SJSA1 (cell line): ENCODE measurements around the gene DHRS7C. TPM values are rescaled to one million over a fixed set of nuclear protein-coding genes. Genes with fewer than 3 reads are reported as not detected.
A peak's percentile ranks its signal among the peaks of the same experiment; 100 is the strongest.

Experiments used
- DNase-seq, 2 experiments: peaks; one replicate each; pipeline ENCODE4 v3.0.0-alpha.2; 2015 to 2020; ENCODE audit warnings: low spot score in 2 of 2, low read depth in 1 of 2
- H3K27ac ChIP-seq: fragments of 250-450 bp; sonication (Bioruptor Pico); 2 replicates; pipeline ENCODE4 v1.5.1; 2020; ENCODE audit warnings: mild to moderate bottlenecking, moderate library complexity
- H3K27me3 ChIP-seq: fragments of 250-450 bp; sonication (Bioruptor Pico); replicated peaks from 2 replicates; pipeline ENCODE4 v1.5.1; 2020; ENCODE audit warnings: mild to moderate bottlenecking, moderate library complexity
- H3K36me3 ChIP-seq: fragments of 250-450 bp; sonication (Bioruptor Pico); 2 replicates; pipeline ENCODE4 v1.5.1; 2020; ENCODE audit warnings: mild to moderate bottlenecking
- H3K4me1 ChIP-seq: fragments of 250-450 bp; sonication (Bioruptor Pico); replicated peaks from 2 replicates; pipeline ENCODE4 v1.6.1; 2021; ENCODE audit warnings: mild to moderate bottlenecking
- H3K4me3 ChIP-seq: fragments of 250-450 bp; sonication (Bioruptor Pico); 2 replicates; pipeline ENCODE4 v1.5.1; 2020; ENCODE audit warnings: mild to moderate bottlenecking
- H3K9me3 ChIP-seq: fragments of 250-450 bp; sonication (Bioruptor Pico); replicated peaks from 2 replicates; pipeline ENCODE4 v1.5.1; 2020; ENCODE audit warnings: mild to moderate bottlenecking
- total RNA-seq: library from RNA; depleted of rRNA; stranded (reverse); fragments of >200 nt; shearing (Covaris generic); gene quantifications from 2 replicates; pipeline ENCODE4 v1.2.3, GENCODE V29; 2014

The DHRS7C gene
- total RNA-seq, 1 experiment from 2014 or later, result not detected

DNA sequence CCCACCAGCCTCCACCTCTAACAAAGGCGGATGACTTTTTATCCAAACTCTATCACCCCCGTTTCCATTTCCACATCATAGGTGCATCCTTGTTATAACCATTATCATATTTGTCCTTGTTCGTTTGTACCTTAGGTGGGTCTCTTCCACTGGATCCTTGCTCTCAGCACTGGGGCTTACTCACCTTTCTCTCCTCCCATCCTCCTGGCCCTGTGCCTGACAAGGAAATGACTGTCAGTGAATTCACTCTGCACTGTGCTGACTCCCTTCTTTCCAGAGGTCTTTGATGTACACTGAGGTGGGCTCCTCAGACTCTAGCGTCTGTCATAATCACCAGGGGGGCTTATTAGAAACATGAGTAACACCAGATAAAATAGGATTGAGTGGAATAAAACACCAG lies 27.4 kb upstream of the DHRS7C start:
- Histone ChIP-seq H3K4me1 (no peaks in the 10 kb centered on the region), H3K27ac (no peak overlapping the region), H3K36me3 (no peaks in the 10 kb centered on the region), H3K27me3 (no peaks in the 10 kb centered on the region), H3K4me3 (no peak overlapping the region), H3K9me3 (no peaks in the 10 kb centered on the region)
- DNase-seq, result no peak

DNA sequence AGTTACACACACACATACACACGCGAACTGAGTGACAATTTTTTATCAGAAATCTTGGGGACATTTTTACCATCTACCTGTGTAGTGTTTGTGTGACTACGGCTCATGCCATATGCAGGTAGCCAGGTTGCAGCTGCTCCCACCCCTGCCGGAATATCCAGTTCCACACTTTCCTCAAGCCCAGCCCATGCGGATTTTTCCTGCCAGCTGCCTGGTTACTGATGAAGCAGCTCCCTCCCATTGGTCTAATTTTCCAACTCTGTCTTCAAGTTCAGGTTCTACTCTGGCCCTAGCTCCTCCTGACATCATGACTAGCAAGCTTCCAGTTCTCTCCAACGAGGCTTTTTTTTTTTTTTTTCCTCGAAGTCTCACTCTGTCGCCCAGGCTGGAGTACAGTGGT lies 25.7 kb upstream of the DHRS7C start:
- Histone ChIP-seq H3K4me3 (no peak overlapping the region), H3K36me3 (no peaks in the 10 kb centered on the region), H3K9me3 (no peaks in the 10 kb centered on the region), H3K4me1 (no peaks in the 10 kb centered on the region), H3K27ac (no peak overlapping the region), H3K27me3 (no peaks in the 10 kb centered on the region)
- no peak for DNase-seq

- H3K9me3 ChIP-seq, result no peaks in the 10 kb centered on the region
- no peak overlapping the region for H3K27ac ChIP-seq
- H3K4me3 ChIP-seq, result no peak overlapping the region
- no peaks in the 10 kb centered on the region for H3K4me1 ChIP-seq
- H3K27me3 ChIP-seq, result no peaks in the 10 kb centered on the region
- DNase-seq, result no peak
- H3K36me3 ChIP-seq, result no peaks in the 10 kb centered on the region
Measured at GRCh38 chr17:9816472-9816871, 25.1 kb upstream of the DHRS7C start.

- no peaks in the 10 kb centered on the region for H3K9me3 ChIP-seq
- no peak for DNase-seq
Measured at GRCh38 chr17:9814337-9814945, 23.0 kb upstream of the DHRS7C start.

DNA sequence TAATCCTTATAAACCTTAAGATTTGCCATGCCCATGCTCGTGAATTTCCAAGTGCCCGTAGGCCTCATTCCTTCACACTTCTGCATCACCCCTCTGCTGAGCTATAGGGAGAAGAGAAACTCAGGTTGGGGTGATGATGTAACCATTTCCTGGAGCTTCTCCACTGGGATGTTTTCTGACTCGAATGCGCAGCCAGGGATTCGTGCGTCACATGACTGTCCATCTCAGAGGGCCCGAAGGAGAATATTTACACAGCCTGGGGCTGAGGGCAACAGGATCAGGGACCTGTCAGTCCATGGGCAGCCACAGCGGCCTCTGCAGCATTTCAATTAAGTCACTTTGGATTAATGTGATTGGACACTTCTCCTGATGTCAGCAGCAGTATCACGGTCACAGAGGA lies 21.8 kb upstream of the DHRS7C start:
- peaks cover 6% of the 10 kb centered on the region; the same call in 1 of the 2 replicates for H3K4me1 ChIP-seq
- H3K27ac ChIP-seq, result no peak overlapping the region
- H3K27me3 ChIP-seq, result no peaks in the 10 kb centered on the region
- H3K36me3 ChIP-seq, result no peaks in the 10 kb centered on the region
- no peaks in the 10 kb centered on the region for H3K9me3 ChIP-seq
- no peak for DNase-seq
- H3K4me3 ChIP-seq, result no peak overlapping the region

More at GRCh38 chr17:9814337-9814945, 23.0 kb upstream of the DHRS7C start:
- Histone ChIP-seq H3K27ac (no peak overlapping the region), H3K36me3 (no peaks in the 10 kb centered on the region), H3K4me1 (peaks cover 6% of the 10 kb centered on the region; the same call in 1 of the 2 replicates), H3K4me3 (no peak overlapping the region), H3K27me3 (no peaks in the 10 kb centered on the region)

GRCh38 chr17:9811537-9811936 lies 20.1 kb upstream of the DHRS7C start:
- no peaks in the 10 kb centered on the region for H3K27me3 ChIP-seq
- no peak overlapping the region for H3K27ac ChIP-seq
- no peak overlapping the region for H3K4me3 ChIP-seq
- H3K9me3 ChIP-seq, result no peaks in the 10 kb centered on the region
- peaks cover 6% of the 10 kb centered on the region; the same call in 1 of the 2 replicates for H3K4me1 ChIP-seq
- no peaks in the 10 kb centered on the region for H3K36me3 ChIP-seq
- DNase-seq, result no peak

DNA sequence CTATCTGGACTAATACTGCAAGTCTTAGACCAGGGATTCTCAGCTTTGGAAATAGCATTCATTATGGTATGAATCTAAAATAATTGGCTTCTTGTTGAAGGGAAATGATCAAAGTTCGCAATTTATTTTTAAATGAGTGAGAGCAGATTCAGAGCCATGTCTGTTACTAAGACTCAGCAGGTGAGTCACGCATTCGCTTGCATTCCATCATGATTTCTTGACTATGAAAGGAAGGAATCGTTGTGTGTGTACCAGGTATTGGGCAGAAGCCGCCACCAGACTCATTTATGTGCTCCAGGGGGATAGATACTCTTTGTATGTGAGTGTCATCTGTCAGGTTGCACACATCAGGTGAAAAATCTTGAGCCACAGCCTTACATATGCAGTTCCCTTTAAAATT lies 19.7 kb upstream of the DHRS7C start:
- DNase-seq, result no peak
- Histone ChIP-seq H3K4me3 (no peak overlapping the region), H3K27ac (no peak overlapping the region), H3K4me1 (peaks cover 6% of the 10 kb centered on the region; the same call in 1 of the 2 replicates), H3K27me3 (no peaks in the 10 kb centered on the region), H3K36me3 (no peaks in the 10 kb centered on the region), H3K9me3 (no peaks in the 10 kb centered on the region; the same call in 1 of the 2 replicates)

DNA sequence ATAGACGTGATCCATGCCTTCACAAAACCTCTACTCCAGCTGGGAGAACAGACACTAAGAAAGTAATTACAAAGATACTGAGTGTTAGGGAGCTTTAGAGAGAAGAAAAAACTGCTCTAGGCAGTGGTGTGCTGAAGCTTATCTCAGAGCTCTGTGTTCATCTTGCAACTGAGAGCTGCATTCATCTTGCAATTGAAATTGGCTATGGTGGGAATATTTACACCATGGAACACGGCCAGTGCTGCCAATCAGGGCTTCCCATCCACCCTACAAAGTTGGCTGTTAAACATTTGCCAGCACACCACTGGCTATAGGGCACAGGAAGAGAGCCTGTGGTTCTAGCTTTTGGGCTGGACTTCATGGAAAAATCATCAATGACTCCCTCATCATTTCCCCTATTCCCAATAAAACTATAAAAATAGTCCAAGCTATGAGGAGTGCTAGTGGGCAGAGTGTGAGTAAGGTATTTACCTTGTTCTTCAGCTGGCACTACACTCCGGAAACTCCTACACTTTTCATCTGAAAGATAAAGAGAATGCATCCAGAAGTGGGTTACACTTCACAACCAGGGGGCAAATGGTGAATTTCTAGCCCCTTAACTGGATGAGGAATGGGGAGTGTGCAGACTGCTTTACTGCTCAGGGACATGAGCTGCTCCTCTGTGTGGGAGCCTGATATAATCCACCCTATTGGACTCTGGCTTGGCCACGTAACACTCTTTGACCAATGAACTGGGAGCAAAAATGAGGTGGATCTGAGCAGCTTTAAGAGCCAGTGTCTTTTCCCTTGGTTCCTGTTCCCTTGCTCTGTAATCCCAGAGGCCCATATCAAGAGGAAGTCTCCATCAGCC lies 18.9 kb upstream of the DHRS7C start:
- no peak overlapping the region for H3K27ac ChIP-seq
- H3K4me1 ChIP-seq, result peaks cover 12% of the 10 kb centered on the region
- no peak overlapping the region for H3K4me3 ChIP-seq
- no peaks in the 10 kb centered on the region for H3K27me3 ChIP-seq
- H3K9me3 ChIP-seq, result no peaks in the 10 kb centered on the region; the same call in 1 of the 2 replicates
- no peak for DNase-seq
- H3K36me3 ChIP-seq, result no peaks in the 10 kb centered on the region

DNA sequence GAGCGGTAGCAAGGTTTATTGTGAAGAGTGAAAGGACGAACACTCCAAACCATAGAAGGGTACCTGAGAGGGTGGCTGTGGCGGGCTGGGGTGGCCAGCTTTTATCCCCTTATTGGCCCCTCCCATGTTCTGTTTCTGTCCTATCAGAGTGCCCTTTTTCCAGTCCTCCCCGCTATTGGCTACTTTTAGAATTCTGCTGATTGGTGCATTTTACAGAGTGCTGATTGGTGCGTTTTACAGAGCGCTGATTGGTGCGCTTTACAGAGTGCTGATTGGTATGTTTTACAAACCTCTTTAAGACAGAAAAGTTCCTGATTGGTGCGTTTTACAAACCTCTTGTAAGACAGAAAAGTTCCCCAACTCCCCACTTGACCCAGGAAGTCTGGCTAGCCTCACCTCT lies 18.0 kb upstream of the DHRS7C start:
- no peak overlapping the region for H3K4me3 ChIP-seq
- no peaks in the 10 kb centered on the region for H3K36me3 ChIP-seq
- no peaks in the 10 kb centered on the region for H3K27me3 ChIP-seq
- no peak for DNase-seq
- peaks cover 19% of the 10 kb centered on the region for H3K4me1 ChIP-seq
- H3K9me3 ChIP-seq, result no peaks in the 10 kb centered on the region; the same call in 1 of the 2 replicates
- H3K27ac ChIP-seq, result no peak overlapping the region

GRCh38 chr17:9806699-9807098 lies 15.3 kb upstream of the DHRS7C start:
- no peak for DNase-seq
- Histone ChIP-seq H3K9me3 (no peaks in the 10 kb centered on the region; the same call in 1 of the 2 replicates), H3K27me3 (no peaks in the 10 kb centered on the region), H3K27ac (no peak overlapping the region), H3K4me3 (no peak overlapping the region), H3K36me3 (no peaks in the 10 kb centered on the region), H3K4me1 (peaks cover 44% of the 10 kb centered on the region)

DNA sequence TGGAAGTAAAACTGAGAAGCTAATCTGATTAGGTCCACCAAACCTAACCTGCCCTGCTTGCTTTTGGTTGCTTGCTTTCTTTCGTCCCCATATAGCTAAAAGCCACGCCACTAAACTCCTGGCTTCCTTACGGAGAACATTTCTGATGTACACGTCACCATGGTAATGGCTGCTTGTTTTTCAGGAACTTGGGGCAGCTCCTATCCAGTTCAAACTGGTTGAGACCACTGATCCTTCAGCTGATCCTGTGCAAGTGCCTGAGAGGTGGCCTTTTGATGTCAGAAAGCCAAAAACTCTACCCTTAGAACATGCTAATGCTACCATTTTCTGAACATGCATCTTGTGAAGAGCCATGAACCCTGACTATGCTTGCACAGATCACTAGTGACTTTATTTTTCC lies 14.4 kb upstream of the DHRS7C start:
- DNase-seq, result no peak

DNA sequence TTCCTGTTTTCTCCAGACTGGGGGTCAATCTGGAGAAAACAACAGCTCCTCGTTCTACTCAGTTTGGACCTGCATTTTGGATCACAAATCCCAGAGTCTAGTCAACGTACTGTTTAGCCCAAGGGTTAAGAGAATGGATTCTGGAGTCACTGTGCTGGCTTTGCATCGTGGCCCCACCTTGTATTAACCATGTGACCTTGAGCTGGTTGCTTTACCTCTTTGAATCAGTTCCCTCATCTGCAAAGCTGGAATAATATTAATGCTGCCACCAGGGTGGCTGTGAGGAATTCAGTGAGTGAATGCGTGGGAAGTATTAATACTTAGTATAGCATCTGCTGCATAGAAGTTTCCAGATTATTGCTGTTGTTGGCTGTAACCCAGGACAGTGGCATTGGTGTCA lies 11.3 kb upstream of the DHRS7C start:
- Histone ChIP-seq H3K4me3 (no peak overlapping the region), H3K36me3 (no peaks in the 10 kb centered on the region), H3K4me1 (peaks cover 38% of the 10 kb centered on the region), H3K27me3 (no peaks in the 10 kb centered on the region), H3K9me3 (no peaks in the 10 kb centered on the region; the same call in 1 of the 2 replicates), H3K27ac (peak overlapping the region; percentile 41; the same call in 1 of the 2 replicates)
- no peak for DNase-seq

More for the DNA sequence above, 14.4 kb upstream of the DHRS7C start:
- Histone ChIP-seq H3K9me3 (no peaks in the 10 kb centered on the region; the same call in 1 of the 2 replicates), H3K4me3 (no peak overlapping the region), H3K27ac (no peak overlapping the region), H3K27me3 (no peaks in the 10 kb centered on the region), H3K36me3 (no peaks in the 10 kb centered on the region), H3K4me1 (peaks cover 43% of the 10 kb centered on the region)

DNA sequence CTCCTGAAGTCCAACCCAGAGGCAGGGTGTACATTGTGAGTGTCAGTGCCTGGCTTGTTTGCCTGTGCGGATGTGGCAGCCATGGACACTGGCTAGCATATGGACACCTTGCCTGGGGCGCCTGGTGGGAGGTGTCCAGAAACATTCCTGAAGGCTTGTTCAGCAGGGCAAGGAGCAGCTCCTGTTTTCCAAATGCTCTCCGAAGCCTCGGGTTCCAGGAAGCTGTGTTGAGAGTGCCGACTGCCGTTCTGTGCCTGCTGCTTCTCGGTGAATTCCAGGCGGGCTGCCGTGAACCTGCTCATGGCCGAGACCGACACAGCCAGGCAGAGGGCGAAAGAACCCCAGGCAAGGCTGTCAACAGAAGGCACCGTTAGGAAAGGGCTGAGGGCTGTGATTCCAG lies 10.9 kb upstream of the DHRS7C start:
- H3K4me1 ChIP-seq, result peaks cover 38% of the 10 kb centered on the region
- no peaks in the 10 kb centered on the region for H3K27me3 ChIP-seq
- peak in 1 of 2 experiments; percentile 45 for DNase-seq
- no peak overlapping the region for H3K4me3 ChIP-seq
- no peaks in the 10 kb centered on the region for H3K36me3 ChIP-seq
- H3K9me3 ChIP-seq, result no peaks in the 10 kb centered on the region; the same call in 1 of the 2 replicates
- peak overlapping the region; percentile 41 for H3K27ac ChIP-seq

- Histone ChIP-seq H3K9me3 (no peaks in the 10 kb centered on the region; the same call in 1 of the 2 replicates), H3K4me3 (no peak overlapping the region), H3K4me1 (peaks cover 38% of the 10 kb centered on the region), H3K27ac (no peak overlapping the region), H3K36me3 (no peaks in the 10 kb centered on the region), H3K27me3 (no peaks in the 10 kb centered on the region)
- no peak for DNase-seq
Measured at GRCh38 chr17:9801505-9801904, 10.1 kb upstream of the DHRS7C start.
